Gastrocnemius medialis (tissue), 4 donors: ENCODE results near the gene BSPRY.

Experiments used
- CTCF ChIP-seq, 5 experiments: fragments of 450-650 bp in 3 of 5; fragments of 200-600 bp in 2 of 5; sonication (generic) in 2 of 5; IDR thresholded peaks in 4 of 5; conservative IDR thresholded peaks in 1 of 5; 1 replicate in 4 of 5; 2 replicates in 1 of 5; pipeline ENCODE4 v1.5.1; 2016 to 2019; ENCODE audit warnings: antibody characterized with exemption in 5 of 5, mild to moderate bottlenecking in 3 of 5, moderate library complexity in 3 of 5
- POLR2A ChIP-seq, 2 donors: fragments of 450-650 bp; IDR thresholded peaks; one replicate each; pipeline ENCODE4 v1.6.1; 2017; ENCODE audit warnings: antibody characterized with exemption in 2 of 2, mild to moderate bottlenecking in 2 of 2, moderate library complexity in 2 of 2

- TF ChIP-seq CTCF (IDR thresholded peaks at IDR 0.05 in 4 of 5, conservative IDR thresholded peaks at IDR 0.05 in 1 of 5) (no peak), POLR2A (IDR thresholded peaks at IDR 0.05) (no peak)
These were observed 5.6 kb upstream of the BSPRY start for GRCh38 chr9:113343732-113344231.
